MCF 10A (cell line): ENCODE measurements around the gene CACNB2. TPM values are rescaled to one million over a fixed set of nuclear protein-coding genes. Genes with fewer than 3 reads are reported as not detected.

Source experiments
- BruUV-seq: library from RNA; stranded (reverse); fragments of 400-500 nt; replicated peaks from 2 replicates; lab custom pipeline; 2021; lab: Mats Ljungman, UMichigan
- CTCF ChIA-PET: fragments of 300-600 bp; sonication (Branson Sonifier 250); formaldehyde crosslinking; extraction: SDS; loops from one replicate; lab custom pipeline; 2021; ENCODE audit warnings: antibody characterized with exemption, inconsistent platforms; lab: Yijun Ruan, JAX
- POLR2A ChIA-PET: fragments of 300-600, 350-650 bp; sonication (Branson Sonifier 250); formaldehyde crosslinking; extraction: SDS; loops from one replicate; lab custom pipeline; 2020; ENCODE audit warnings: antibody characterized with exemption, inconsistent platforms; lab: Yijun Ruan, JAX
- DNase-seq: peaks from one replicate; pipeline ENCODE4 v3.0.0-alpha.2; 2018; ENCODE audit not compliant: unreplicated experiment
- H3K27ac Mint-ChIP-seq: one replicate; pipeline ENCODE4 v1.8.0; 2022; ENCODE audit warnings: mild to moderate bottlenecking, low read depth, mixed read lengths; ENCODE audit not compliant: unreplicated experiment
- H3K27me3 Mint-ChIP-seq: one replicate; pipeline ENCODE4 v1.8.0; 2022; ENCODE audit warnings: mixed read lengths; ENCODE audit not compliant: insufficient read depth, unreplicated experiment
- H3K36me3 Mint-ChIP-seq: one replicate; pipeline ENCODE4 v1.8.0; 2022; ENCODE audit warnings: mild to moderate bottlenecking, moderate library complexity, mixed read lengths; ENCODE audit not compliant: insufficient read depth, unreplicated experiment
- H3K4me1 Mint-ChIP-seq: one replicate; pipeline ENCODE4 v1.8.0; 2022; ENCODE audit warnings: mixed read lengths; ENCODE audit not compliant: insufficient read depth, unreplicated experiment
- H3K4me3 Mint-ChIP-seq: one replicate; pipeline ENCODE4 v1.8.0; 2022; ENCODE audit warnings: mild to moderate bottlenecking, moderate library complexity, mixed read lengths; ENCODE audit not compliant: unreplicated experiment
- H3K9me3 Mint-ChIP-seq: one replicate; pipeline ENCODE4 v1.8.0; 2022; ENCODE audit warnings: mixed read lengths; ENCODE audit not compliant: unreplicated experiment
- CTCF ChIP-seq: fragments of 200-600 bp; IDR thresholded peaks from one replicate; pipeline ENCODE4 v1.8.0; 2022; ENCODE audit warnings: antibody characterized with exemption, mild to moderate bottlenecking; ENCODE audit not compliant: unreplicated experiment
- intact Hi-C: fragments of 100-400 bp; cut with micrococcal nuclease; formaldehyde crosslinking; loops from 2 replicates; pipeline ENCODE4 v1.14.1; 2022
- total RNA-seq: library from RNA; stranded (reverse); gene quantifications from 2 replicates; pipeline ENCODE4 v1.2.3, GENCODE V29; 2022

Gene CACNB2
- total RNA-seq, 1 experiment from 2014 or later = 3.3 TPM

- Mint-ChIP-seq H3K36me3 (no peaks in the 10 kb centered on the region), H3K27ac (no peak overlapping the region), H3K4me3 (no peak overlapping the region), H3K4me1 (peaks cover 6% of the 10 kb centered on the region), H3K27me3 (no peaks in the 10 kb centered on the region), H3K9me3 (no peaks in the 10 kb centered on the region)
- ChIA-PET POLR2A (no interaction called here), CTCF (interaction anchor here (0.6 to 3.9 kb wide), 3 partner anchors 114 to 191 kb away, joined by 3 to 13 read pairs (median 5); no protein-coding TSS in a partner anchor)
- no peak for TF ChIP-seq CTCF
- BruUV-seq = no TSS peak
- intact Hi-C loops = no loop called here
- no peak for DNase-seq
These were observed 37.8 kb upstream of the CACNB2 start for GRCh38 chr10:18102404-18102803.

- no peaks in the 10 kb centered on the region for H3K36me3 Mint-ChIP-seq
- peak; percentile 65 for DNase-seq
- H3K4me3 Mint-ChIP-seq = no peak overlapping the region
- BruUV-seq = no TSS peak
- no peak overlapping the region for H3K27ac Mint-ChIP-seq
- intact Hi-C loops = loop anchor here (1.0 to 2.0 kb wide), 5 partner anchors 110 to 497 kb away; no protein-coding TSS in a partner anchor
- no peaks in the 10 kb centered on the region for H3K9me3 Mint-ChIP-seq
- peak; percentile 69 for TF ChIP-seq CTCF
- ChIA-PET POLR2A (no interaction called here), CTCF (interaction anchor here (0.5 to 3.9 kb wide), 27 partner anchors 11 to 636 kb away, joined by 3 to 13 read pairs (median 3); no protein-coding TSS in a partner anchor)
- H3K4me1 Mint-ChIP-seq = peaks cover 6% of the 10 kb centered on the region
- H3K27me3 Mint-ChIP-seq = no peaks in the 10 kb centered on the region
These were observed 35.9 kb upstream of the CACNB2 start for GRCh38 chr10:18104223-18104872.

- H3K4me1 Mint-ChIP-seq = no peaks in the 10 kb centered on the region
- ChIA-PET POLR2A (no interaction called here), CTCF (interaction anchor here (0.7 to 1.4 kb wide), 2 partner anchors 76 to 107 kb away, joined by 4 to 10 read pairs; no protein-coding TSS in a partner anchor)
- no peak for DNase-seq
- H3K27ac Mint-ChIP-seq = no peak overlapping the region
- BruUV-seq = no TSS peak
- no peaks in the 10 kb centered on the region for H3K36me3 Mint-ChIP-seq
- H3K27me3 Mint-ChIP-seq = no peaks in the 10 kb centered on the region
- no peak overlapping the region for H3K4me3 Mint-ChIP-seq
- no peaks in the 10 kb centered on the region for H3K9me3 Mint-ChIP-seq
- TF ChIP-seq CTCF = no peak
- intact Hi-C loops = no loop called here
These were observed 30.8 kb upstream of the CACNB2 start for GRCh38 chr10:18109341-18109870.

- Mint-ChIP-seq H3K27me3 (no peaks in the 10 kb centered on the region), H3K36me3 (no peaks in the 10 kb centered on the region), H3K9me3 (no peaks in the 10 kb centered on the region), H3K4me3 (no peak overlapping the region), H3K4me1 (no peaks in the 10 kb centered on the region), H3K27ac (no peak overlapping the region)
- TF ChIP-seq CTCF = no peak
- ChIA-PET POLR2A (interaction anchor here (1.1 to 1.3 kb wide), 2 partner anchors 12 to 198 kb away, joined by 3 to 5 read pairs; no protein-coding TSS in a partner anchor), CTCF (interaction anchor here (0.6 kb wide), 1 partner anchor 124 kb away, joined by 4 read pairs; no protein-coding TSS in a partner anchor)
- DNase-seq = no peak
- no TSS peak for BruUV-seq
- intact Hi-C loops = no loop called here
These were observed 26.3 kb upstream of the CACNB2 start for GRCh38 chr10:18113881-18114280.
